NCI-H1436 treated with DMSO at 0.1 percent for 48 hours (cell line): ENCODE results near the gene SOX4.

ENCODE experiments used
- DNase-seq: peaks from one replicate; lab custom pipeline; 2025; lab: John Stamatoyannopoulos, UW

Gene SOX4

GRCh38 chr6:21613809-21614208, 20.3 kb downstream of the SOX4 start:
- DNase-seq, result no peak

GRCh38 chr6:21614226-21614625, 20.7 kb downstream of the SOX4 start:
- no peak for DNase-seq

GRCh38 chr6:21615504-21615903, 22.0 kb downstream of the SOX4 start:
- DNase-seq, result no peak

- no peak for DNase-seq
Measured at GRCh38 chr6:21616005-21616404, 22.5 kb downstream of the SOX4 start.

GRCh38 chr6:21625642-21626041, 32.1 kb downstream of the SOX4 start:
- no peak for DNase-seq

- no peak for DNase-seq
Measured at GRCh38 chr6:21626756-21627155, 33.2 kb downstream of the SOX4 start.

GRCh38 chr6:21628160-21628559, 34.6 kb downstream of the SOX4 start:
- DNase-seq, result no peak

GRCh38 chr6:21633511-21634109, 40.1 kb downstream of the SOX4 start:
- no peak for DNase-seq

DNA sequence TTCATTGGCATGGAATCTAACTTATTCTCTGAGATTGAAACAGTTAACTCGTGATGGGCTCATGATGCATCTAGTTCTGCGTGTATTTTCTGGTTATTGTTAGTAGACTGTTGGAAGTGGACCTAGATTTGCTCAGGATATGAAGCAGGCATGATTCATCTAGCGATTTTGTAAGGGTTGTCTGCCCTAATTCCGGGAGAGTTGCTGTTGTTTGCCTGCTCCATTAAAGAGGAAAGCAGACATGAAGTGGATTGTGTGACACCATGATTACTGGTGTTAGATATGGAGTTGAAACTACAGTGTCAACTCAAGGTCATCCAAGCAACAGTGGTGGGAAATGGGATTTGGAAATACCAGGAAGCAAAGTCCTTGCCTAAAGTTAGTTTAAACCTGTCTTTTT, 41.0 kb downstream of the SOX4 start:
- no peak for DNase-seq

DNA sequence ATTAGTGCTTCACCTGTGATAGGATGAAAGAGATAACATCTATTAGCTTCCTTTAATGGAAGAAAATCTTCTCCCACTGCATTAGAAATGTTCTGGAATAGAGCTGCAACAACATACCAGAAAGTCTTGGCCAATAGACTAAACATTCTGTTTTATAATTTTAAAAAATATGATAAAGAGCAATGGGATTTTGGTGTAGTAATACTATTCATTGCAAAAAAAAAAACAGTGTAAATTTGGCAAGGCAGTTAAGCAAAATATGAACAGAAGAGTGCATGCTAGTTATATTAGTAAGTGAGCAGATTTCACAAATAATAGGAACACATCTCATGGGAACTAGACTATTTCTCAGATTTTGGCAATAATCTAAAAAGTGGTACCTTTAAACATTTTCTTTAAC, 43.3 kb downstream of the SOX4 start:
- DNase-seq, result no peak

DNA sequence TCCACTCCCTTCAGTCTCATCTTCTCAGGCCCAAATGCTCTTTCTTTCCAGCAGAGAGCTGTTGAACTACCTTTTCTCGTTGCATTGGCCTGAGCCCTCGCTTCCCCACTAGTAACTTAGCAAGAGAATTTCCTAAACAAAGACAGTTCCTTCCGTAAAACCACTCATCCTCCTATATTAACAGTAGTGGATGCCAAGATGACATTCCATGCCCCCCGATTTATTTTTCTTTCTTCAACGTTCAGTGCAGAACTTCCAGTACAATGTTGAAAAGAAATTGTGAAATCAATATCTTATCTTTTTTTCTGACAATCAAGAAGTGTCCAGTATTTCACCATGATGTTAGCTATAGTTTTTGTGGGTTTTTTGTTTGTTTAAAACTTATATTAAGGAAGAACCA, 45.8 kb downstream of the SOX4 start:
- DNase-seq, result no peak
